ENCODE results near the gene UCKL1.
"Not testable (repeated sequence)": the region's sequence is repeated elsewhere in the genome, so short reads cannot be mapped to it uniquely, and the experiment has no call there.

UCKL1 gene

DNA sequence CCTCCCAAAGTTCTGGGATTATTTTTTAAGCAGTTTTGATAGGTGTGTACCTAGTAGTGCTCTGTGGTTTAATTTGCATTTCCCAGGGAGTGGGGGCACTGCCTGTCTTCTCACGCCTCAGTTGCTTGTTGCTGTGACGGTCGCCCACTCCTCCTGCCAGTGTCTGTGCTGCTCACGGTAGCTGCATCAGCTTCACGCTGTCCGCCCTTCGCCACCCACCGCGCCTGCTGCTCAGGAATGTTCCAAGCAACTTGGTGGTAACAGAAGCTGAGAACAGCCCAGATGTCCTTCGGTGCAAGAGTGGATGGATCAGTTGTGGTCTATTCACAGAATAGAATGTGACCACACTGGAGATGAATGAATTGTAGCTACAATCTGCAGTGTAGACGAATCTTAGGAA, 38.4 kb downstream of the UCKL1 start:
- Histone ChIP-seq H3K27ac (ENCODE audit: low read length) (no peak overlapping the region), H3K4me1 (ENCODE audit: control insufficient read depth, low read depth, low read length) (no peaks in the 10 kb centered on the region), H3K36me3 (ENCODE audit: control insufficient read depth, low read depth, low read length) (no peaks in the 10 kb centered on the region), H3K4me3 (ENCODE audit: low read length) (no peak overlapping the region), H3K27me3 (ENCODE audit: control insufficient read depth, insufficient read depth, low read length) (no peaks in the 10 kb centered on the region), H3K9ac (ENCODE audit: low read length) (no peak overlapping the region), H3K9me3 (ENCODE audit: control insufficient read depth, low read depth, low read length) (no peaks in the 10 kb centered on the region)

DNA sequence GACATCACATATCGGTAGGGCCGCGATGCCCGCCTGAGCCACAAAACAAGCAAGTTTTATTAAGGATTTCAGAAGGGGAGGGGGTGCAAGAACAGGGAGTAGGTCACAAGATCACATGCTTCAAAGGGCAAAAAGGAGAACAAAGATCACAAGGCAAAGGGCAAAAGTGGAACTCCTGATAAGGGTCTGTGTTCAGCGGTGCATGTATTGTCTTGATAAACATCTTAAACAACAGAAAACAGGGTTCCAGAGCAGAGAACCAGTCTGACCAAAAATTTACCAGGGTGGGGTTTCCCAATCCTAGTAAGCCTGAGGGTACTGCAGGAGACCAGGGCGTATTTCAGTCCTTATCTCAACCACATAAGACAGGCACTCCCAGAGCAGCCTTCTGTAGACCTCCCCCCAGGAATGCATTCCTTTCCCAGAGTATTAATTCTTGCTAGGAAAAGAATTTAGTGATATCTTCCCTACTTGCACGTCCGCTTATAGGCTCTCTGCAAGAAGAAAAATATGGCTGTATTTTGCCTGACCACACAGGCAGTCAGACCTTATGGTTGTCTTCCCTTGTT, 39.8 kb downstream of the UCKL1 start:
- H3K27me3 ChIP-seq (ENCODE audit: control insufficient read depth, insufficient read depth, low read length); H3K4me3 ChIP-seq (ENCODE audit: low read length); H3K4me1 ChIP-seq (ENCODE audit: control insufficient read depth, low read depth, low read length); H3K36me3 ChIP-seq (ENCODE audit: control insufficient read depth, low read depth, low read length); H3K9ac ChIP-seq (ENCODE audit: low read length); H3K9me3 ChIP-seq (ENCODE audit: control insufficient read depth, low read depth, low read length); H3K27ac ChIP-seq (ENCODE audit: low read length): not testable (repeated sequence)

DNA sequence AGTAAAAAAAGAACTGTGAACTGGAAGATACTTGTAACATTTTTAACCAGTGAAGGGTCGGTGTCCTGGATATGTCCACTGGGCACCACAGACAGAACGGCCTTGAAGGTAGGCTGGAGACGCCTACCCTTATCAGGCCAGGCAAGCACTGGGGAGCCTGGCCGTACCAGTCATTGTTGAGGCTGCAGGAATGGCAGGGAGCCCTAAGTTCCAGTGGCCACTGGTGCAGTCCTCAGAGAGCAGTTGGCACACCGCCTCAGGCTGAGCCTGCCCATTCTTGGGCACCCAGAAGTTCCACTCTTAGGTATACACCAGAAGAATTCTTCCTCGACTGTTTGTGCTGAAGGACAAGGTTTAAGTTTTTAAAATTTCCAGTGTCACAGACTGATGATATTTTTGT, 40.7 kb downstream of the UCKL1 start:
- Histone ChIP-seq H3K4me3 (ENCODE audit: low read length) (no peak overlapping the region), H3K9me3 (ENCODE audit: control insufficient read depth, low read depth, low read length) (no peaks in the 10 kb centered on the region), H3K27me3 (ENCODE audit: control insufficient read depth, insufficient read depth, low read length) (no peaks in the 10 kb centered on the region), H3K9ac (ENCODE audit: low read length) (no peak overlapping the region), H3K27ac (ENCODE audit: low read length) (no peak overlapping the region), H3K36me3 (ENCODE audit: control insufficient read depth, low read depth, low read length) (no peaks in the 10 kb centered on the region), H3K4me1 (ENCODE audit: control insufficient read depth, low read depth, low read length) (no peaks in the 10 kb centered on the region)

DNA sequence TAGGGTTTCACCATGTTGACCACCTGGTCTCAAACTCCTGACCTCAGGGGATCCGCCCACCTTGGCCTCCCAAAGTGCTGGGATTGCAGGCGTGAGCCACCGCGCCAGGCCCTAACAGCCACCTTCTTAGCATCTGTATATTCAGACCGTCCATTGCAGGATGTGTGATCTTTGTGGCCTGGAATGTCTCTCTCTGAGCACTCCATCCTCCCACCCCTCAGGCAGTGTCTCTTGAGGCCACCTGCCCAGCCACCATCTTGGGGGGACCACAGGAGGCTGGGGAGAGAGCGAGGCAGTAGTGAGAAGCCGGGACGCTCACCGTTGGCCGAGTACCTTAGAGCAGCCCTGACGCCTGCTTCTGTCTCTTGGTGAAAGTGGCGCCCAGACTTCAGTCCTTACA, 42.4 kb downstream of the UCKL1 start:
- Histone ChIP-seq H3K27ac (ENCODE audit: low read length) (no peak overlapping the region), H3K4me3 (ENCODE audit: low read length) (no peak overlapping the region), H3K9me3 (ENCODE audit: control insufficient read depth, low read depth, low read length) (no peaks in the 10 kb centered on the region), H3K27me3 (ENCODE audit: control insufficient read depth, insufficient read depth, low read length) (no peaks in the 10 kb centered on the region), H3K4me1 (ENCODE audit: control insufficient read depth, low read depth, low read length) (no peaks in the 10 kb centered on the region), H3K36me3 (ENCODE audit: control insufficient read depth, low read depth, low read length) (no peaks in the 10 kb centered on the region), H3K9ac (ENCODE audit: low read length) (no peak overlapping the region)

DNA sequence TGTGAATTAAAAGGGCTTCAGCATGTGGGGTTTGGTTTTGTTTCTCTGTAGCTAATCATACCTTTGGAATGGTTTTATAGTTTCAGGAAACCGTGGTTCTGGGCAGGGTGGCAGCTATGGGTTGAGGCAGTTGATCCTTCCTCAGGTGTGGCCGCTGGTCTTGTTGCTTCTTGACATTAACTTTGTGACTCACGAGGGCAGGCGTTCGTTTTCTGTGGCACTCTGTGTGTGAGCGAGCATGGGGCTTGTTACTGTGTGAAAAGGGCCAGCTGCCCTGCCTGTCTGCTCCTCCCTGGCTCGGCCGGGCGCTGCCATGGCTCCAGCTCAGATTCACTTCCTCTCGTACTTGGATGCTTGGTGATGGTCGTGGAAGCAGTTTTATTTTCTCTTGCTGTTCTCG, 45.0 kb downstream of the UCKL1 start:
- Histone ChIP-seq H3K27ac (ENCODE audit: low read length) (no peak overlapping the region), H3K4me1 (ENCODE audit: control insufficient read depth, low read depth, low read length) (no peaks in the 10 kb centered on the region), H3K27me3 (ENCODE audit: control insufficient read depth, insufficient read depth, low read length) (no peaks in the 10 kb centered on the region), H3K4me3 (ENCODE audit: low read length) (no peak overlapping the region), H3K9me3 (ENCODE audit: control insufficient read depth, low read depth, low read length) (no peaks in the 10 kb centered on the region), H3K36me3 (ENCODE audit: control insufficient read depth, low read depth, low read length) (no peaks in the 10 kb centered on the region), H3K9ac (ENCODE audit: low read length) (no peak overlapping the region)

DNA sequence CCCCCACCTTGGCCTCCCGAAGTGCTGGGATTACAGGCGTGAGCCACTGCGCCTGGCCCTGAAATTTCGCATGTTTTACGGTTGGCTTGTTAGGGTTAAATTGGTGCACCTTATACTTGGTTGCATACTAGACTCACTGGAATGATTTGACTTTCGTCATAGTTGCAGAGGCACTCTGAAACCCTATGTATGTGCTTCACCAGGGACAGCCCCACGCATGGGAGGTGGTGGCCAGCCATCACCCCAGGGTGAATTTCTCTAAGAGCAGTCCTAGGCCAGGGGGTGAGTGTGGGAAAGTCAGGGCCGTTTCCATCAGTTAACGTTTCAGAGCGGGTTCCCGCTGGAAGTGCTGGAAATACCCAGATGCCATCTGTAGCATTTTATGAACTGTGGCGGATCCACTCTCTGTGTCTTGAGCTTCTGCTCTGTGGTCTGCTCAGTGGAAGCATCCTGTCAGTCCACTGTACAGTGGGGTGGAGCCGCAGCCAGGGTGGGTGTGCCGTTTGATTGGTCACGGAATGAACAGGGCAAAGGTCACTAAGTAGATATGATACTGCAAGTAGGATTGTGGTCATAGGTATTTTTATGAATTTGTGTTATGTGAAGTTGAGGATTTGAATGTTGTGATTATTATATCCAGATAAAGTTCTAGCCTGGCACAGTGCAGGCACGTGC, 48.1 kb downstream of the UCKL1 start:
- Histone ChIP-seq H3K4me3 (ENCODE audit: low read length) (no peak overlapping the region), H3K9ac (ENCODE audit: low read length) (no peak overlapping the region), H3K9me3 (ENCODE audit: control insufficient read depth, low read depth, low read length) (no peaks in the 10 kb centered on the region), H3K36me3 (ENCODE audit: control insufficient read depth, low read depth, low read length) (no peaks in the 10 kb centered on the region), H3K4me1 (ENCODE audit: control insufficient read depth, low read depth, low read length) (no peaks in the 10 kb centered on the region), H3K27me3 (ENCODE audit: control insufficient read depth, insufficient read depth, low read length) (no peaks in the 10 kb centered on the region), H3K27ac (ENCODE audit: low read length) (no peak overlapping the region)

DNA sequence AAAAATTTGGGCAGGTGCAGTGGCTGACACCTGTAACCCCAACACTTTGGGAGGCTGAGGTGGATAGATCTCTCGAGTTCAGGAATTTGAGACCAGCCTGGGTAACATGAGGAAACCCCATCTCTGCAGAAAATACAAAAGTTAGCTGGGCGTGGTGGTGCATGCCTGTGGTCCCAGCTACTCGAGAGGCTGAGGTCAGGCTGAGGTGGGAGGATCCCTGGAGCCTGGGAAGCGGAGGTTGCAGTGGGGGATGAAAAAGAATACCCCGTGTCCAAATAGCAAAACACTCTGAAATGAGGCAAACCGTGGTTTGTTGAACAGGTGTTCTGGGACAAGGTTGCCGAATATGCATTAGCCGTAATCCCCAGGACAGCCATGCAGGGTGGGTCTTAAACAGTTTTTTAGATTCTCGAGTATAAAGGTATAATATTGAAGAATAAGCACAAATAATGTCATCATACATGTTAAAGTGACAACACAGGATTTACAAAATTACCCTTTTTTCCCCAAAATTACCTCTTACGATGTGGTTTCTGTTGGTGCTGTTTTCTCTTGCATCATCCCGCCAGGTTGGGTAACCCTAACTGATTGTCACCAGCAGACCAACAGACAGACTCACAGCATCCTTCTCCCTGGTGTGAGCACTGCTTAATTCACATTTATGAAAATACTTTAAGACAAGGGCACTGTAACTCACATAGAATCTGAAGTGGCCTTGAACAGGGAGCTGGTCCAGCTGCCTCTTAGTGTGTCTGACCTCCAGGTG, 52.2 kb downstream of the UCKL1 start:
- Histone ChIP-seq H3K4me3 (ENCODE audit: low read length) (no peak overlapping the region), H3K27ac (ENCODE audit: low read length) (no peak overlapping the region), H3K36me3 (ENCODE audit: control insufficient read depth, low read depth, low read length) (no peaks in the 10 kb centered on the region), H3K27me3 (ENCODE audit: control insufficient read depth, insufficient read depth, low read length) (no peaks in the 10 kb centered on the region), H3K9ac (ENCODE audit: low read length) (no peak overlapping the region), H3K9me3 (ENCODE audit: control insufficient read depth, low read depth, low read length) (no peaks in the 10 kb centered on the region), H3K4me1 (ENCODE audit: control insufficient read depth, low read depth, low read length) (no peaks in the 10 kb centered on the region)

DNA sequence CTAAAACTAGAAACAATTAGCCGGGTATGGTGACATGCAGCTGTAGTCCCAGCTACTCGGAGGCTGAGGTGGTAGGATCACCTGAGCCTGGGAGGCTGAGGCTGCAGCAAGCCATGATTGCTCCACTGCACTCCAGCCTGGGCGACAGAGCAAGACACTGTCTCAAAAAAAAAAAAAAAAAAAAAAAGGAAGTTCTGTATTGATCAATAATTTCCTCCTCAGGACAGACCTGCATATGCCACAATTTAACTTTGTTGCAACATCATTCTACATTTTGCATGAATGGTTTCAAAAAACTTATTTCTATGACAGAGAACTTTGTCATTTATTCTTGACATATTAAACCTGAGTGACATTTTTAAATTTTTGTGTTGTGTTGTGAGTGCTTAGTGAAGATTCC, 55.8 kb downstream of the UCKL1 start:
- no peaks in the 10 kb centered on the region for H3K27me3 ChIP-seq (ENCODE audit: control insufficient read depth, insufficient read depth, low read length)
- no peaks in the 10 kb centered on the region for H3K9me3 ChIP-seq (ENCODE audit: control insufficient read depth, low read depth, low read length)
- H3K9ac ChIP-seq (ENCODE audit: low read length): no peak overlapping the region
- no peak overlapping the region for H3K27ac ChIP-seq (ENCODE audit: low read length)
- H3K4me3 ChIP-seq (ENCODE audit: low read length): no peak overlapping the region
- peaks cover 11% of the 10 kb centered on the region for H3K4me1 ChIP-seq (ENCODE audit: control insufficient read depth, low read depth, low read length)
- no peaks in the 10 kb centered on the region for H3K36me3 ChIP-seq (ENCODE audit: control insufficient read depth, low read depth, low read length)

DNA sequence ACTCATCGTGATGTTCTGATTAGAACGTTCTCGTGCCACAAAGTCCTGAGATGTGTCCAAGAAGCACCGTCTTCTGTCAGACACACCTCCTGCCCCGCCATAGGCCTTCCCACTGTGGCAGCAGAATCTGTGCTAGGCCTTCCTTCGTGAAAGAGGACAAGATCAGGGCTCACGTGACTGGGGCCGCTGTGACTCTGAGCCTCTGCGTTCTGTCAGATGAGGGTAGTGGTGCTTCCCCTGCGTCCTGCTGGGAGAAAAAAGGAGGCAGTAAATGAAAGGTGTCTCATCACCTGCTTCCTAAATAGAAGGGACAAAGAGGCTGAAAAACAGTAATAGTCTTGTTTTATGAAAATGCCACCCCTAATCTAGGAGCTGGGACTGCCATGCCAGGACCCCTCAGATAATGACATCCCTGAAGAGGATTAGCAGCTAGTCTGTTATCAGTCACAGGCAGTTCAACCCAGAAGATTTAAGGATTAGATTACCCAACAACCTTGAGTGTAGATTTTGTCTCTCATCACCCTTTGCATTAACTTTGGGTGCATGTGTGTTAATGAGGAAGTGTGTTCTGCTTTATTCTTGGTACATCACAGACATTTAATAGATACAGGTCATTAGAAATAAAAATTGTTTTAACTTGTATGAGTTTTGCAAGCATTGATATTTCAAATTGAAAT, 57.2 kb downstream of the UCKL1 start:
- no peak overlapping the region for H3K9ac ChIP-seq (ENCODE audit: low read length)
- no peak overlapping the region for H3K4me3 ChIP-seq (ENCODE audit: low read length)
- H3K27ac ChIP-seq (ENCODE audit: low read length): no peak overlapping the region
- H3K36me3 ChIP-seq (ENCODE audit: control insufficient read depth, low read depth, low read length): no peaks in the 10 kb centered on the region
- H3K9me3 ChIP-seq (ENCODE audit: control insufficient read depth, low read depth, low read length): no peaks in the 10 kb centered on the region
- H3K4me1 ChIP-seq (ENCODE audit: control insufficient read depth, low read depth, low read length): peaks cover 11% of the 10 kb centered on the region
- H3K27me3 ChIP-seq (ENCODE audit: control insufficient read depth, insufficient read depth, low read length): no peaks in the 10 kb centered on the region

DNA sequence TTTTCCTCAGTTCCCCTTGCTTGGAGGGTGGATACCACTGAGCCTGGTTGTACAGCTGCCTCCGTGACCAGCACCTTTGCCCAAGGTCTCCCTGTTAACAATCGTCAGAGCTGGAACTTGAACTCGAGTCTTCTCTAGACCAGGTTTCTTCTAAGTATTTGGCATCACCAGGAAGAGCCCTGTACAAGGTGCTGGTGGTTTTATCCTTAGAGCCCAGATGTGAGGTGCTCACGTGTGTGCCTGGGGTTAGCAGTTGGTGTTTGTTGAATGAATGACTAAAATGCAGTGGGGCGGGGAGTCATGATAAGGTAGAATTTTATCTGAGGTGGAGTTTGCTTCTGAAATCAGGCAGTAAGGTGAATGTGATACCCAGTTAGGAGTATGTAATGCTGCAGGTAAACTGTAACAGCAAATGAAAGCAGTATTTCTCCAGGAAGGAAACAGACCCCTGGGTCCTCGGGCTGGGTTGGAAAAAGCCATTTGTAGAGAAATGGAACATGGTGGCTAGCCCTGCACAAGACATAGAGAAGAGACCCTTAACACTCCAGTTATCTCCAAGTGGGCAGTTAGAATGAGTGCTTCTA, 58.1 kb downstream of the UCKL1 start:
- Histone ChIP-seq H3K27ac (ENCODE audit: low read length) (no peak overlapping the region), H3K9ac (ENCODE audit: low read length) (no peak overlapping the region), H3K9me3 (ENCODE audit: control insufficient read depth, low read depth, low read length) (no peaks in the 10 kb centered on the region), H3K36me3 (ENCODE audit: control insufficient read depth, low read depth, low read length) (no peaks in the 10 kb centered on the region), H3K27me3 (ENCODE audit: control insufficient read depth, insufficient read depth, low read length) (no peaks in the 10 kb centered on the region), H3K4me1 (ENCODE audit: control insufficient read depth, low read depth, low read length) (peaks cover 11% of the 10 kb centered on the region), H3K4me3 (ENCODE audit: low read length) (no peak overlapping the region)

DNA sequence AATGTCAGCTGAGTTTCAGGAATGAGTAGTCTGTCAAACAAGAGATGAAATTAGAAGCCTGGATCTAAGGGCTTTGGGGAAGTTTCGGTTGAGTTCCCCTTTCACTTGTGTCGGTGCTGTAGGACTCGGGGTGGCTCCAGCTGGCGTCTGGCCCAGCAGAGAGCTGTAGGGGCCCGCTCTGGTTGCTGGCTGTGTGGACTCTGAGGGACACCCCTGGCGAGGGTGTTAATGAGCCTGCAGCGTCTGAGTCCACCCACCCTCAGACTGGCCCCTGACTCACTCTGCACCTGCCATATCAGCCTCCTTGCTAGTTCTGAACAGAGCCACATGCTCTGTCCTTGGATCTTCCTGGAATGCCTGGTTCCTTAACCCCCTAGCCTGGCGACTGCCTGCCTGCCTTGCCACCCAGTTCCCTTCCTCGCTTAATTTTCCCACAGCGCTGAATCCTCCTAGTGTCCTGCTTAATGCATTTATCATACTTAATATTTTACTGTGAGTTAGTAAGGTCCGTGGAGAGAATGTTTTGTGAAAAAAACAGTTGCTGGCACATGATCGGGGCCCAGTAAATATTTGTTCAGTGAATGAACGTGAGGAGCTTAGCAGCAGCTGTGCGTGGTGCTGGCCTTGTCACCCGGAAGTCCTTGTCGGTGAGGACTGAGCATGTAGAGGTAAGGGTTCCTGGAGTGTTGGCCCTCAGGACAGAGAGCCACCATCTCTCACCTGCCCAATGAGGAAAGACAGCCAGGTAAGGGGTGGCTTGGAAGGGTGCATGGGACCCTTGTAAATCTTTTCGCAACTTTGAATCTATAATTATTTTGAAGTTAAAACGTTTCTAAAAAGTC, 59.7 kb downstream of the UCKL1 start:
- H3K36me3 ChIP-seq (ENCODE audit: control insufficient read depth, low read depth, low read length): no peaks in the 10 kb centered on the region
- peaks cover 11% of the 10 kb centered on the region for H3K4me1 ChIP-seq (ENCODE audit: control insufficient read depth, low read depth, low read length)
- peak overlapping the region; percentile 89 for H3K4me3 ChIP-seq (ENCODE audit: low read length)
- H3K9ac ChIP-seq (ENCODE audit: low read length): no peak overlapping the region
- H3K9me3 ChIP-seq (ENCODE audit: control insufficient read depth, low read depth, low read length): no peaks in the 10 kb centered on the region
- no peak overlapping the region for H3K27ac ChIP-seq (ENCODE audit: low read length)
- H3K27me3 ChIP-seq (ENCODE audit: control insufficient read depth, insufficient read depth, low read length): no peaks in the 10 kb centered on the region

Data from iPS-18a (cell line).